GM21619 (cell line): ENCODE measurements around the gene PPP1R15B.
A peak's percentile ranks its signal among the peaks of the same experiment; 100 is the strongest.

Experiments used
- ATAC-seq: cut with Tn5 transposase; IDR thresholded peaks from one replicate; pipeline ENCODE4 v1.9.1; 2021; ENCODE audit not compliant: unreplicated experiment

PPP1R15B gene

GRCh38 chr1:204401730-204402129, 9.9 kb downstream of the PPP1R15B start:
- ATAC-seq: no peak

GRCh38 chr1:204400882-204401510, 10.6 kb downstream of the PPP1R15B start:
- no peak for ATAC-seq

DNA sequence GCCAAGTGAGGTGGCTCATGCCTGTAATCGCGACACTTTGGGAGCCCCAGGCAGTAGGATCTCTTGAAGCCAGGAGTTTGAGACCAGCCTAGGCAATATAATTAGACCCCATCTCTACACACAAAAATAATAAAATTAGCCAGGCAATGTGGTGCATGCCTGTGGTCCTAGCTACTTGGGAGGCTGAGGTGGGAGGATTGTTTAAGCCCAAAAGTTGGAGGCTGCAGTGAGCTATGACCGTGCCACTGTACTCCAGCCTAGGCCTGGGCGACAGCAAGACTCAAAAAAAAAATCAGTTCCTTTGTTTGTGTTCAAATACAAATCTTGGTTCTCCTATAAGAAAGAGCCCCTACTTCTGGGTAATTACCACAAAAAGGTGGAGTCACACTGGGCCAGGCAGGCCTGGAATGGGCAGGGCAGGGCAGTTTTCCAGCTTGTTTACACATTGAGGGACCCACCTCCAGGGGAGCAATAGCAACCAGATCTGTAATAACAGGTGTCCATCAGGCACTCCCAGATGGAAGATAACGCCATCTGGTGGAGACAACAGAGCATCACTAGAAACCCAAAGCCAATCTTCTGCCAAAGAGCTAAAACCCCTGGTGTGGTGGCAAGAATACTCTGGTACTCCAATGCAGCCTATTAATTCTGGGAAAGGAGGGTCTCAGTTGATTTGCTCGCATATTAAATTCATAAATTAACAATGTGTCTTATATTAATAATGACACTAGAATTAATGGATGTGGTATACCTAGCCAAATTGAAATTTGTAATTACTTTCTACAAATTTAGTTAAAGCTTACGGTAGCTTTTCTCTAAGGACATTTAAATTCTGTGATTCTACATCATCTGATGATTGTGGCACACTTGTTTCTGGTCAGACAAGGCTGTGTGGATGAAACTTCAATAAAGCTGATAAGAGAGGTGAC, 13.2 kb downstream of the PPP1R15B start:
- ATAC-seq: peak; percentile 88

DNA sequence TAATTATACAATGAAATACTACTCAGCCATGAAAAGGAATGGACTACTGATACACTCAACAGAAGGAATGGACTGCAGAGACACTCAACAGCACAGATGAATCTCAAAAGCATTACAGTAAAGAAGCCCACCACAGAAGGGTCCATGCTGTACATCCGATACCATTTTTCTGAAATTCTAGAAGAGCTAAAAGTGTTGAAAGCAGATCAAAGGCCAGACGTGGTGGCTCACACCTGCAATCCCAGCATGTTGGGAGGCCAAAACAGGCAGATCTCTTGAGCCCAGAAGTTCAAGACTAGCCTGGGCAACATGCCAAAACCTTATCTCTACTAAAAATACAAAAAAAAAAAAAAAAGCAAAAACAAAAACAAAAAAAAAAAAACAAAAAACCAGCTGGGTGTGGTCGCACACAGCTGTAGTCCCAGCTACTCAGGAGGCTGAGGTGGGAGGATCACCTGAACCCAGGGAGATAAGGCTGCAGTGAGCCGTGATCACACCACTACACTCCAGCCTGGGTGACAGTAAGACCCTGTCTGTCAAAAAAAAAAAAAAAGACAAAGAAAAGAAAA, 15.5 kb downstream of the PPP1R15B start:
- no peak for ATAC-seq

DNA sequence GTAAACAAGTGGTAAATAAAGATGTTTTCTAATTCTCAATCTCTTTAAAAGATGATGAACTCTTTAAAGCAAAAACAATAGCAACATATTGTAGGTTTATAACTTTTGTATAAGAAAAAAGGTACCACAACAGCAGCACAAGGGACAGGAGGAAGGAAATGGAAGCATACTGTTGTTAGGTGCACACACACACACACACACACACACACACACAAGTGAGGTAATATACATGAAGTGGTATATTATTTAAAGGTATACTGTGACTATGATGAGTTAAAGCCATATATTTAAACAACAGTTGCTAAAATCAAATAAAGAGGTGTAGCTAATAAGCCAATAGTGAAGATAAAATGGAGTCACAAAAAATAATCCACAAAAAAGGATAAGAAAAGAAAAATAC, 20.0 kb downstream of the PPP1R15B start:
- ATAC-seq: no peak

- no peak for ATAC-seq
These were observed 20.7 kb downstream of the PPP1R15B start for GRCh38 chr1:204390751-204391466.

GRCh38 chr1:204385727-204386126, 25.9 kb downstream of the PPP1R15B start:
- ATAC-seq: no peak

DNA sequence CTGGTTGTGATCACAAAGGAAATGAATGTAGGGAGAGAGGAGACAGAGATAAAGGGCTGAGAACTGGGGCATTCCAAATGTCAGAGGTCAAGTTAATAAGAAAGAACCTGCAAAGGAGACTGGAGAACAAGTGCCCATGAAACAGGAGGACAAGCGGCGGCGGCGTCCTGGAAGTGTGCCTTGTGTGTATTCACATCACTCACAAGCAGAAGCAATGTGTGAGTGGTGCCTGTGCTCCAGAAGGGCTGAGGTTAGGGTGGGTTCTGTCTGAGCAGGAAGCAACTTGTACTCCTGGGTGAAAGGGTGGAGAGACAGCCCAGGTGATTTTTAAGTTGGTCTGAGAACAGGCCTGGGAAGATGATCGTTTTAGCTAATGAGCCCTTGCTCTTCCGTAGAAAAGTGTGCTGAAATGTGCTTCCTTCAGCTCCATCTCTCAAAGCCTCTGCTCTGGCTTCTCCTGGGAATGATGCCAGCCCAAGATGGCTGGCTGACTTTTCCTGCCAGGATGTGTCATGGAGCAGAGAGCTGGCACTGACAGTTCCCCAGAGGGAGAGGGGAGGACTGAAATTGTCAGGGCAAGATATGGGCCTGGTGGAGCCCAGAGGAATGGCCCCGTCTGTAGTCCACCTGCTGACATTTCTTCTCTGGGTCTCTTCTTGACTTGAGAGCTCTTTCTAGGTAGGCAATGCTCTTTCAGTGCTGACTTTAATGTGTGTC, 26.8 kb downstream of the PPP1R15B start:
- no peak for ATAC-seq

GRCh38 chr1:204383163-204383904, 28.3 kb downstream of the PPP1R15B start:
- no peak for ATAC-seq

DNA sequence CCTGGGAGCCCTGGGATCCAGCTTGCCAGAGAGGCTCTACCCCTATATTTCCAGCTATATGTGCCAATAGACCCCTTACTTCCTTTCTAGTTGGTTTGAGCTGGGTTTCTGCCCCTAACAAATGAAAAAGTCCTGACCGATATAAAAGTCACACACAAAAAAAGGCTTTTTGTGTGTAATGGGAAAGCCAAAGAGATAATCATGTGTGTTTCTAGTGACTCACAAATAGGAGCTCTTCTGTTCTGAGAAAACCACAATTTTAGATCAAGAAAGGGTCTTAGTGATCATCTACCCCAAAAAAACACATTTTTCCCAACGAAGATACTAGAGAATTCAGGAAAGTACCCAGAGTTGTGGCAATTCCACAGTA, 28.9 kb downstream of the PPP1R15B start:
- ATAC-seq: no peak

- no peak for ATAC-seq
These were observed 31.3 kb downstream of the PPP1R15B start for GRCh38 chr1:204380293-204380831.

DNA sequence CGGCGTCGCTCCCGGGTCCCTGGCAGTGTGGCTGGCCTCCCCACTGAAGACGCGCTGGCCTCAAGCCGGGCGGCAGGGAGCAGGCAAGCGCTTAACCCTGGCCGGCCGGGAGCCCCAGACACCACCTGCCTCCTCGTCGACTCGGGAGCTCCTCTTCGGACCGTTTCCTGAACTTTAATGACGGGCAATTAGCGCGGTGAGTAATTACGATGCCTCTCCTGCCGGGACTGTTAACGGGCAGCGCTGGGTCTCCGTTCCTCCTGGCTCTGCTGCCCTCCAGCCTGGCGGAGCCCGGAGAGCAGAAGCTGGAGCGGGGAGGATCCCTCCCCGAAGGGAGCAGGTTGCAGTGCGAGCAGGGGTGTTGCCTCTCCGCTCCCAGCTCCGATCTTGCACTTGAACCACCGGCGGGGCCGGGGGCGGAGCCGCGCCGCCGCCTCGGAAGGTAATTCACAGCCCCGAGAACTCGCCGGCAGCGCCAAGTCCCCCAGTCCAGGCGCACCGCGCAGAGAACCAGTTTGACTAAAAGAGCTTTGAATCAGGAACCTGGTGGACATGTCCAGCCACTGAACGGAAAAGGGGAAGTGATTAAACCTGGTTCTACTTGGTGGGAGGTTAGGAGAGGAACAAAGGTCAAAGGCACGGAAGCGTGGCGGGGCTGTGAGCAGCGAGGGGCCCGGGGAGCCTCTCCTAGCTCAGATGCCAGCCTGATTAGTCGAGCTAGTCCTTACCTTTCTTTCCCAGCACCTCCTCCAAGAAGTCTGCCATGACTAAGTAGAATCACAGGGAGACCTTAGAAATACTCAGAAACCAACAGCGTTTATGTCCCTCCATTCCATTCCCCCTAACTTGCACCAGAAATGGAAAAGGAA, 33.6 kb downstream of the PPP1R15B start:
- ATAC-seq: peak; percentile 40

DNA sequence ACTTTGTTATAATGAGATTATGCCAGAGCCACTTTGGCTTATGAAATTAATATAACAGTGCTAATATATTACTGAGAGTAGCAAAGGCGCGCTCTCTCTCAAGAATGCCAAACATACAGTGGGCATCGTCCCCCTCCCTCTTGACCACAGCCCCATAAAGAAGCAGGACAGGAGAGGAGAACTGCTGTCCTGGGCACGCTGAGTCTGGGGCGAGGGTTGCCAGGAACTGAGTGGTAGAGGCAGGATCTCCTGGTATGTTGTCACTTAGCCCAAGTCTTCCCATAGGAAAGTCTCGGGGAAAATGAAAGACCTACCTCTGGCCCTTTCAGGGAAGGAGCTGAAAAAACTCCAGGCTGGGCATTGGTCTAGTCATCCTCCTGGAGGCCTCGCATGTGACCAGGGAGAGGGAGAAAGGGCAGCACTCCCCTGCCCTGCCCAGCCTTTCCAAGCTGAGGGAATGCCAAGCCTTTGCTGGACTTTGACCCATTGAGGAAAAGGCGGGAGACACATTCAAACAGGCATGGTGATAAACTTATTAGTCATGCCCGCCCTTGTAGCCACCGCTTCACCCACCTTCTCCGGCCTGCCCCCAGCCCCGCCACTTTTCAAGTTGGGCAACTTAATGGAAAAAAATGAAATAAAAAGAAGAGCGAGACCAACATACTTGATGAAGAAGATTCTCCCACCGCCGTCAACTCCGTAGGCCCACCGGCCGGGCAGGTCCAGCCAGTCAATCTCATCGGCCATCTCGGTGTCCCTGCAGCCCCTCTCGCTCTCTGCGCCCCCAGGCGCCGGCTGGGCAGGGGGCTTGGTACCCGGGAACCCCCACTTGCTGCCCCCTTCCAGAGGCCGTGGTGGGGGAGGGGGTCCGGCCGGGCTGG, 34.5 kb downstream of the PPP1R15B start:
- ATAC-seq: no peak

DNA sequence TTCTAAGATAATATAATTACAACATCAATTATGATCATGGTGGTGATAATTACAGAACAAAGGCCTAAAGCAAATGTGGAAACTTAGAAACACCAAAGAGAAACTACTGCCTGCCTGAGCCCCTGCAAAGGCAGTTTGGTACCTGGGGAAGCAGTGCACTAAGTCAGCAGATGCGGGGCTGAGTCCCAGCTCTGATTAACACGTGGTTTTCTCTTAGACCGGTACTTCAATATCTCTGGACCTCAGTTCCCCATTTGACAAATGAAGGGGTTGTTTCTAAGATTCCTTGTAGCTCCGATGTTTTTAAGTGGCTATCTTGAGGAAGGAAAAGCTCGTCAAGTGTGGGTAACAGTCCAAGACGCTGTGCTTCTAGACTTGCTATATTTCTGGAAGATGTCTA, 35.2 kb downstream of the PPP1R15B start:
- no peak for ATAC-seq

DNA sequence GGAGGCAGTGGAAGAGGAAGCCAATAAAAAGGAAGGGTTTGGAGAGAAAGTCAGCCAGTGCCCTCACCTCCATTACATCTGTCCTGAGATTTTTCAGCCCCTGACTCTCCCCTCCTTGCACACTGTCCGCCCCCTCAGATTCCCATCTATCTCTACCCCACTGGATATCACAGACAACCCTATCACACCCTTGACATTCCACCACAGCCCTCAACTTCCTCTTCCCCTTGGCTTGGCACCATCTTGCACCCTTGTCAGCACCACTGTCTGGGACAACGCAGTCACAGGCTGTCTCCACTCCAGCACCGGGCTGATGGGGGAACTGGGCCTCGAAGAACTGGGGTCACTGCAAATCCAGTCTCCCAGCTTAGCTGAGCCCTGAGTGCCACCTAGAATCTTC, 37.7 kb downstream of the PPP1R15B start:
- no peak for ATAC-seq

- ATAC-seq: no peak
These were observed 41.4 kb downstream of the PPP1R15B start for GRCh38 chr1:204370176-204370575.

- ATAC-seq: no peak
These were observed 42.5 kb downstream of the PPP1R15B start for GRCh38 chr1:204368996-204369726.
